Right hindlimb (tissue), 1 donor: Measurements from ENCODE around the gene C1orf35.

Experiments
- DNase-seq: peaks from one replicate; pipeline ENCODE4 v3.0.0-alpha.2; 2018

Gene C1orf35

DNA sequence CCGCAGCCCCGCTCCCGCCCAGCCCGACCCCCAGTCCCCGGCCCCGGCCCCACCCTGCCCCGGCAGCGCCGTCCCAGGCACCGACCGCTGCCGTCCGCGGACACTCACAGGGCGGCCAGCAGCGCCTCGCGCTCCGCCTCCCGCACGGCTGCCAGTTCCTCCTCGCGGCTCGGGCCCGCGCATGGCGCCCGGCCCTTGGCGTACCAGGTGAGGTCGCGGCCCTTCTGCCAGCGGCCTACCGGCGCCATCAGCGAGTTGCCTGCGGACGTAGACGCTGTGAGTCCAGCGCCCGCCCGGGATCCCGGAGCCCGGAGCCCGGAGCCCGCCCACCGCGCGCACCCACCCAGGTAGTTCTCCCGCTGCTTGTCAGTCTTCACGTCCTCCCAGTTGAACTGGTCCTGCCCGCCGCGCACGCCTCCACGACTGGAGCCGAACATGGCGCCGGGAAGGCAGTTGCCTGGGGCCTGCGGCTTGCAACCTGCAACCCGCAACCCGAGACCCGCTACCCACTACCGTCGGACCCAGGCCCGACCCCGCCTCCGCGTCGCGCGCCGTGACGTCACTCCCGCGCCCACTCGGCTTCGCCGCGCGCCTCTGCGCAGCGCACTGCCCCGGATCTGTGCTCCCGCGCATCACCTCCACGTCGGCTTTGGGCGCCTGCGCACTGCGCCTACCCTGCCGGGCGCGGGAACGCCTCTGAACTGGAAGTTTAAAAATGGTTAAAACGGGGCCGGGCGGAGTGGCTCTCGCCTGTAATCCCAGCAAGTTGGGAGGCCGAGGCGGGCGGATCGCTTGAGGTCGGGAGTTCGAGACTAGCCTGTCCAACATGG, at the start of gene C1orf35:
TSS of gene C1orf35 (minus strand) at position 535 of the 830 bp plus-strand sequence. CDS start at position 437, 98 bp downstream.
- peak; percentile 96 for DNase-seq

DNA sequence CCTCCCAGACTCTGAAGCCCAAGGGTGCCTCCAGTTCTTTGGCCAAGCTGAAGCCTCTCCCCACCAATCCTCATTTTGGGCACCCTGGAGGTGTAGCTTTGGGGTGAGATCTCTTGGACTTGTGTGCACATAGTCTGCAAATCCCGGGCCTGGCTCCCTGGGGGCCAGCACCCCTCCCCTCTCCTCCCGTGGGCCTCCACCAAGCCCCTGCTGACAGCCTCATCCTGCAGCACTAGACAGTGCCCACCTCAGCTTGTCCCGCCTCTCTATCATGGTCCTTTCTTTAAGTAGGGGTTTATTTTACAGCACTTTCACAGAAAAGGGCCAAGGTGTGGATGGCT, 49.8 kb upstream of the C1orf35 start:
- no peak for DNase-seq

DNA sequence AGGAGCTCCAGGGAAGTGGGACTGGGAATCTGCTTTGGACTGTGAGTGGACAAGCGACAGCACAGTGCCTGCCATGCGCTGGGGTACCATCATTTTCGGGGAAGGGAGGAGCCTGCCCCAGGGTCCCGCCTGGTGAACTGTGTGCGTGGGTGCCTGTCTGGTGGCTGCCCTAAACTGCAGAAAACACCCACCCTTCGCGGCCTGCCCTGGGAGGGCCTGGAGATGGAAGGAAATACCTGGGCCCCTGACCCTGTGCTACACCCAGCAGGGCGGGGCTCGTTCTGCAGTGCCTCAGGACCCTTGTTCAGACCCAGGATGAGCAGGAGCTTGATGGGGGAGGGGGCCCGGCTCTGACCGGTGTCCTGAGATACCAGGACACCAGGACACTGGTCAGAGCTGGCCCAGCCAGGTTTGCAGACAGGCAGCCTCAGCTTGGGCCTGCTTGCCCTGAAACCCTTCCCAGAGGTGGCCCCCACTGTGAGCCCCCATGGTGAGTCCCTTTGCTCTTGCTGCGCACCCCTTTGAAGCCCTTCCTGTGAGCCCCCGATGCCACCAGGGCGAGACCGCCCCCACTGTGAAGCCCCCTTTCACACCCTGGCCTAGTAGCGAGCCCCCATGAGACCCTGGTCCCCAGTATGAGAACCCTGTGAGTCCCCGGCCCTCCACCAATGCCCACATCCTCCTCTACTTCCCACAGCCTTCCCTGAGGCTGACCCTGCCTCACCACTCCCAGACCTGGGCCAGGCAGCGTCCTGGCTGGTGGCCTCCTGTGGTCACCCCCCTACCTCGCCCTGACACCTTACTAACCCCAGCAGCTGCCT, 49.2 kb upstream of the C1orf35 start:
- DNase-seq: peak; percentile 18

DNA sequence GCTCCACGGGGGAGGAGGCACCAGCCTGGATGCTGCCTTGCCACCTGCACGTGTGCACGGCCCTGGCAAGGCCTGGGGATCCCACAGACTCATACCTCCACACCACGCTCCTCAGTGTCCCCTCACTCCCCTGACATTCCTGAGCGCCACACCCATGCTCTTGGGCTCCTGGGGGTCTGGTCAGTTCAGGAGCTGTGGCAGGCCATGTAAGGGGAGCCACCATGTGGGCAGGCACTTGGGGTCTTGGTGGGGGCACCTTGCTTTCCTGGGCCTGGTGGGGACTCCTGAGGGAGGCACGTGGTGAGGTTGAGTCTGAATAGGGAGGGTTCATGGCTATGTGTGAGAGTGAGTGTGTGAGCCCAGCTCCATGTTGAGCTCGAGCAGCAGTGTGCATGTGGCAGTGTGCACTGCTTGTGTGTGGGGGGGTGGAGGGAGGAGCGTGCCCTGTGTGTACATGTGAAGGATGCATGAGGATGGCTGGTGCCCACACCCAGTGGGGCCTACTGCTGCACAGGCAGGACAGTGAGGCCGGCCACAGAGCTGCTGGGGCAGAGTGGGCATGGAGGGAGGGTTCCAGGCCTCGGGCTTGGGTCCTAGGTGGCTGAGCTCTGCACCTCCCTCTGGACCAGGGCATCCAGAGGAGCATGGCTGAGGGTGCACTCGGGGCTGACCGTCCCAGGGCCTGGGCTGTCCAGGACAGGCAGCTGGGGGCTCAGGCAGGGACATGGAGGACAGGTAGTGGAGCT, 48.2 kb upstream of the C1orf35 start:
- DNase-seq: no peak

DNA sequence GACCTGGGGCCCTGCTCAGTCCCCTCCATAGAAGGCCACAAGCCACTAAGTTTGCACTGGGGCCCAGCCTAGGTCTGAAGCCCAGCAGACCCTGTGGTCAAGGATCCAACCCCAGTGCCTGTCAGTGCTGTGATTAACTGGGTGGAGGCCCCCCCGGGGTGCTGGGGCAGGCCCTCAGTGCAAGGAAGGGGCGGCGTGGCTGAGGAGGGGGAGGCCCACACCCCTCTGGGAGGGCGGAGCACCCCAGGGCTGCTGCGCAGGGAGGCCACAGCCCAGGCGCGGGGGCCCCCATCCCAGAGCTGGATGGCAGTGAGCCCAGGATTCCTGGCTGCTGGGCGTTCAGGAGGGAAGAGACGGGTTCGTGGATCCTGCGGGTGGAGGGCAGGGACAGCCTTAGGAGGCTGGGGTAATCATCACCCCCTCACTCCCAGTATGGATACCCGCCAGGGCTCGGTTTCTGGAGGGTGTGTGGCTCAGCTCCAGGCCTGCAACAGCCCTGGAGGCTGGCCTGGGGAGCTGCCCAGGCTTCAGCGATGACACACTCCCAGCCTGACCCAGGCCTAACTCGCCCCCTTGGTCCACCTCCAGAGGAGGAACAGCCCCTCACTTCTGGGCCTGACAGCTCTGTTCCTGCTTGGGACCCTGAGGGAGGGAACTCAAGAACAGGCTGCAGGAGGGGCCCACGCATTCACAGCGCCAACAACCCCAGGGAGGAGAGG, 47.5 kb upstream of the C1orf35 start:
- DNase-seq: peak; percentile 89

DNA sequence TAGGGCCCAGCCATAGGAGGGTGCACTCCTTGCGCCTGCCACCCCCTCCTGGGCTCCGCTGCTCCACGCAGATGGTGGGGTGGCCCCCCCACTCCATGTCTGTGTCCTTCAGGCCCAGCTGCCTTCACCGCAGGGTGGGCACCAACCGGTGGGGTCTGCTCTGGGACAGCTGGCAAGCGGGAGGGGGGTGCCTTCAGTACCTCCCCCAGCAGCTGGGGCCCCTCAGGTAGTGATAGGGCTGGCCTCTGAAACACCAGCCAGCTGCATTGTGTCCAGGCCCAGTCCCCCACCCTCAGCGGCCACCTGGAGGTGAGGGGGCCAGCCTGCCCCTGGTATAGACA, 47.0 kb upstream of the C1orf35 start:
- peak; percentile 43 for DNase-seq

DNA sequence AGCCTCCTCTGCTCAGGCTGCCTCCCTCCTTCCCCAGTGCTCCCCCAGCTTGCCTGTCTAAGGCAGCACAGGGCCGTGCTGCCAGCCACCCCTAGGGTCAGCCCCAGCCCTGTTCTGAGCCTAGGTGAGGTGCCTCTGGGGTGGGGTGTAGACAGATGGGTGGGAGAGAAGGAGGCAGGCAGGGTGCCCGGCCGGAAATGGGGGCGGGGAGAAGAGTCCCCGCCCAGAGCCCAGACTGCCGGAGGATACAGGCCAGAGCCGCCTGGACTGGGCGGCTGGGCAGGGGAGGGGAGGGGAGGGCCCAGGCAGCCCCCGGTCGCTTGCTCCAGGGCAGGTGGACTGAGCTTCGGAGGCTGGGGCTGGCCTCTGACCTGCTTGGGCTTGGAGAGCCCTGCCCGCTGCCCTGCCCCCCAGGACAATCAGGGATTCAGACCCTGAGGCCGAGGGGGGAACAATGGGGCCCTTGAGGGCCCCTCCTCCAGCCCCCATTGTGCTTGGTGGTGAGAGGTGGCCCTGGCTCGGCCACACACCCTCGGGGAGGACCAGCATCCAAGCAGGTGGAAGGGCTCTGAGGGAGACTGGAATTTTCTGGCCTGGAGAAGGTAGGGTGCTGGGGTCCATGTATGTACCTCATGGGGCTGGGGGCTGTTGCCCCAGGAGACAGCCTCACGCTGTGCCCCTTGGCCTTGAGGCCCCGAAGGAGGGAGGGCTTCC, 46.4 kb upstream of the C1orf35 start, which contains the start of gene GJC2:
TSS of gene GJC2 (plus strand) at position 525 of the 714 bp plus-strand sequence. CDS start 7,829 bp downstream, outside the sequence.
- DNase-seq: peak; percentile 64

DNA sequence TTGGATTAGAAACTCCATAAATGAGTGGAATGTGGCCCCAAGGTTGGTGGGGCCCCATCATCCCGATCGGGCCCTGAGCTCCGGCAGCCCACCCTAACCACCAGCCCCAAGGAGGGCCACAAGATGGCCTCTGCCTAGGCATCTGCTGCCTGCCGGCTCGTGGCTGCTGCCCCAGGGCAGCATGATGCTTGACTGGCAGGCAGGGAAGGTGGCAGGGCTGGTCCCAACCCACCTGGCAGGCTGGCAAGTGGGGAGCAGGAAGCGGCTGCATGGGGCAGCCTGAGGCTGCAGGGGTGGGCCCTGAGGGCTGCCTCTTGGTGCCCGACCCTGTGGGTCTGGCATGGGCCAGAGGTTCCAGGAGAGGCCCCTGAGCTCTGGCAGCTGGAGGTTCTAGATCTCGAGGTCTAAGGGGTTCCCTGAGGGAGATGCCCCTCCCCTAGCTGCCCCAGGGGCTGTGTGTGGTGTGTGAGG, 45.8 kb upstream of the C1orf35 start:
- no peak for DNase-seq

DNA sequence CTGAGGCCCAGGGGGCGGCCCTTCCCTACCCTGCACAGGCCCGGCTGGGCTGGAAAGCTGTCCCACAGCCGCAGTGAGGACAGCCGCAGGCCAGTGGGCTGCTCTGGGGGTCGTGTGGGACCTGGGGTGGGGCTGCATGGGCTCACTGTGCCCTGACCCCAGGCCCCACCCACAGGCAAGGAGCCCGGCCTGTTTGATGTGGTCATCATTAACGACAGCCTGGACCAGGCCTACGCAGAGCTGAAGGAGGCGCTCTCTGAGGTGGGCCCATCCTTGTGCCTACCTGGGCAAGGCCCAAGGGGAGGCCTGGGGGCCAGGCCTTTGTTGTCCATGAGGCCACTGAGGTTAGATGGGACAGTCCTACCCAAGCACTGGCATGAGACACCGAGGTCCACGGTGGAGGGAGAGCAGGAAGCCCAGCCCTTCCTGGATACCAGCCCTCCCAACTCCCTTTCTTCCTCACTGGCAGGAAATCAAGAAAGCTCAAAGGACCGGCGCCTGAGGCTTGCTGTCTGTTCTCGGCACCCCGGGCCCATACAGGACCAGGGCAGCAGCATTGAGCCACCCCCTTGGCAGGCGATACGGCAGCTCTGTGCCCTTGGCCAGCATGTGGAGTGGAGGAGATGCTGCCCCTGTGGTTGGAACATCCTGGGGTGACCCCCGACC, 45.2 kb upstream of the C1orf35 start:
- peak; percentile 30 for DNase-seq

DNA sequence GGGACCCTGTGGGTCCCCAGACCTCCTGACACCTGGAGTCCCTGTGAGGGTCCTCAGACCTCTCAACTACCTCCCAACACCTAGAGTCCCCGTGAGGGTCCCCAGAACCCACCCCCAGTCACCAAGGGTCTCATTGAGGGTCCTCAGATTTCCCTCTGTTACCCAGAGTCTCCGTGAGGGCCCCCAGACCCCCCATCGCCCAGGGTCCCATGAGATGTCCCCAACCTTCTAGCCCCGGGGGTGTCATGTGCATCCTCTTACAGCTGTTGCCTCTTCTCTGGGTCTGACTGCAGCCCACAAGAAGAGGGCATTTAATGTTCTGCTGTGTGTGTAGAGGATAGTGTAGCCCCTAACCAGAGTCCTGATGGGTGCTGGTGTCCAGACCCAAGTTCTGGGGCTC, 44.6 kb upstream of the C1orf35 start:
- DNase-seq: no peak

DNA sequence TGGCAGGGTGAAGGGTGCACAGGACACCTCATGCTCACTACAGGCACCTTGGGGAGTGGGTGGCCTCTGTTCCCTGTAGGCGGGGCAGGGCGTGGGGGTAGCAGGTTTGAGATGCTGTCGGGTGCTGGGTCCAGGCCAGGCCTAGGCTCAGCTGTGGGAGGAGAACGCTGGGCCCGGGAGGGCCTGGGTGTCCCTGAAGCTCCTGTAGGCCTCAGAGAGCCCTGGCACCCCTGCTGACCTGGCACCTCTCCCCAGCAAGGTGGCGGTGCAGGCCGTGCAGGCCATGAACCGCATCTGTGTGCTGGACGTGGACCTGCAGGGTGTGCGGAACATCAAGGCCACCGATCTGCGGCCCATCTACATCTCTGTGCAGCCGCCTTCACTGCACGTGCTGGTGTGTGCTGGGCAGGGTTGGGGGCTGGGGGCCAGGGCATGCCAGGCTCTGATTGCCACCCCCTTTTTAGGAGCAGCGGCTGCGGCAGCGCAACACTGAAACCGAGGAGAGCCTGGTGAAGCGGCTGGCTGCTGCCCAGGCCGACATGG, 44.1 kb upstream of the C1orf35 start:
- peak; percentile 21 for DNase-seq

DNA sequence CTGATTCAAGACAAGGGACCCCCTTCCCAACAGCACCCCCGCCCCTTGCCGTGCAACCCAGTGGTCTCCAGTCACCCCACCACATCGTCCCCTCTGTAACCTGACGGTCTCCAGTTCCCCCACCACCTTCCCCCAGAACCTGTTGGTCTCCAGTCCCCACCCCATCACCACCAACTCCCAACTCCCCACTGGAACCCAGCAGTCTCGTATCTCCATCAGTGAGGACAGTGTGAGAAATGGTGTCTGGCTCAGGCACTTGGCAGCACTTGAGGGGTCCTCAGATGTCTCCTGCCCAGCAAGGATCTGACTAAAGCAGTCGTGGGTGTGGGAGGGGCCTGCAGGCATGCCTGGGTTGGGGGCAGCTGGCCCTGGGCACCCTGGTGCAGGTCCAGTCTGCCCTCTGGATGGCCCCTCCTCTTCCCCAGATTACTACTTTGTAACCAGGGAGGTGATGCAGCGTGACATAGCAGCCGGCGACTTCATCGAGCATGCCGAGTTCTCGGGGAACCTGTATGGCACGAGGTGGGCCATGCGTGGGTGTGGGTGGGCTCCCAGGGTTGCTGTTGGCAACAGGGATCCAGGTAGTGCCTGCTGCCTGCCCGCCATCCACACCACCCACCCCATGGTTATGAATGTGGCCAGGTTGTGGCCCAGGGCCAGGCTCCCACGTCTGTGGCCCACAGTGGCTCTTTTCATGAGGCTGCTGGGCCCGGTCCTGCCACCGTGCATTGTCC, 43.5 kb upstream of the C1orf35 start:
- DNase-seq: no peak

DNA sequence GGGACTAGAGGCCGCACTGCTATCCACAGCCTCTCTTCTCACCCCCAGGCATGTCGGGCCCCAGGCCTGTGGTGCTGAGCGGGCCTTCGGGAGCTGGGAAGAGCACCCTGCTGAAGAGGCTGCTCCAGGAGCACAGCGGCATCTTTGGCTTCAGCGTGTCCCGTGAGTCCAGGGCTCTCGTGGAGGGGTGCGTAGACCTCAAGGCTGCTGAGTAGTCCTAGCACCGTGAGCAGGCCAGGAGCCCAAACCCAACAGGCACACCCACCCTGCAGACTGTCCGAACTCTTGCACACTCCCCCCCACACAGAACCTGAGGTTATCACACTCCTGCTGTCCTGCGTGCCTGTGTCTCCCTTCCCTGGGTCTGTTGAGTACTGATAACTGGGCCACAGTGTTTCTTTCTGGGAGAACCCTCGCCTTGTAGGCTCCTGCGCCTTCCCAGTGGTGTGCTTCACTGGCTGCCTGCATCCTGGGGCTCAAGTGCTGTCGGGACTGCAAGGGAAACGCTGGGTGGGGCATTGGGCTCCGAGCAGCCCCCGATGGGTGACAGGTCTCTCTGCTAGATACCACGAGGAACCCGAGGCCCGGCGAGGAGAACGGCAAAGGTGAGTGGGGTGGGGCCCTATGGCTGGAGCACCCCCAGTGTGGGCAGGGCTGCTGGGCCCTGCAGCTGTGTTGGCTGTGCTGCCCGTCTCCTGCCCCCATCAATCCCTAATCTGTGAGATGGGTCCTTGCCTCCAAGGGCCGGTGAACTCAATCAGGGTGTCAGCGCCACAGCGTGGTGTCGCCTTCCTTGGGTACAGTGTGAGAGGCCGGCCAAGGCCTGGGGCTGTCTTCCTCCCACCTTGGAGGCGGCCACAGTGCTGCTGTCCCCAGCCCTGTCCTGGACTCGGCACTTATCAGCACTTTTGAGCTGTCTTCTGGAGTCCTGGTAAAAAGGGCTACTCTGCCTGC, 42.6 kb upstream of the C1orf35 start:
- DNase-seq: no peak

DNA sequence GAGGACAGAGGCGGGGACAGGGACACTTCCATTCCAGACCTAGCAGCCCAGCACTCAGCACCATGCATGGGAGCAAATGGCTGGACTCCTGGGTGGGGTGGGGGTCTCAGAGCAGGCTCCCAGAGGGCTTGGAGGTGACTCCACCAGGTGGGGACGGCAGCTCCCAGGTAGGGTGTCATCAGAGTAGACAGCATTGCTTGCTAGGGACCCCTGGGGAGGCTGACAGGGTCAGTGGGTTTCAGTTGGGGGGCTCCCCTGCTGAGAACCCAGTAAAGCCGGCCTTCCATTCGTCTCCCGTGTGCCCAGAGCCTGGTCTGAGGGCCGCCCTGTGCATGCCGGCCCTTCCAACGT, 41.8 kb upstream of the C1orf35 start:
- peak; percentile 24 for DNase-seq

DNA sequence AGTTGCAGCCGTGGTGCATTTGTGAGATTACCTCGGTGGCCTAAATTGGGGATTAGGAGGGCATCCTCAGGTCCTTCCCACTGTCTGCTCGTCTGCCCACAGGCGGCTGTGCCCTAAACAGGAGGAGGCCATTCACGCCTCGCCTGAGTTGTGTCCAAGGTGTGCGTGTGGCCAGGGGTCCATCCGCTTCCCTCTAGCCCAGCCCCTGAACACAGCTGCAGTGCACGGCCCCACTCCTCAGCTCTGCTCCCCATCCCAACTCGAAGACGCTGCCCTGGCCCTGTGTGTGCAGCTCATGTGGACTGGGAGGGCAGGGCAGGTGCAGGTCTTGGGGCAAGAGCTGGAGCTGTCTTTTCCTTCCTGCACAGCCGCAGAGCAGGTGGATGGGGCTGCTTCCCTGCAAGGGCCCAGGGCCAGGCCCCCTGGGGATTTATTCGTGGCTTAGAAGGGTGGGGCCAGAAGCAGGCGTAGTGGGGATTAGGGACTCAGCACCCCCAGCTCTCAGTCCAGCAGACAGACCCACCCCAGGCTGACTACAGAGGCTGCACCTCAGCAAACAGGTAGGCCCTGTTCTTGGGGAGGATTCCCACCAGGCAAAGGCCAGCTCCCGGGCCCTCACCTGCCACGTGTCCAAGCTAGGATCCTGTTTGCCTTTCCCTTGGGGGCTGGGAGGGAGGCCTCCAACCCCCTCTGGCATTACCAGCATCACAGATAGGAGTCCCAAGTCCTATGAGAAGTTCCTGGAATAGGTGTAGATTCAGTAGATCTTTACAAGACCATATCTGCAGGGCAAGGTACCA, 41.3 kb upstream of the C1orf35 start:
- no peak for DNase-seq

DNA sequence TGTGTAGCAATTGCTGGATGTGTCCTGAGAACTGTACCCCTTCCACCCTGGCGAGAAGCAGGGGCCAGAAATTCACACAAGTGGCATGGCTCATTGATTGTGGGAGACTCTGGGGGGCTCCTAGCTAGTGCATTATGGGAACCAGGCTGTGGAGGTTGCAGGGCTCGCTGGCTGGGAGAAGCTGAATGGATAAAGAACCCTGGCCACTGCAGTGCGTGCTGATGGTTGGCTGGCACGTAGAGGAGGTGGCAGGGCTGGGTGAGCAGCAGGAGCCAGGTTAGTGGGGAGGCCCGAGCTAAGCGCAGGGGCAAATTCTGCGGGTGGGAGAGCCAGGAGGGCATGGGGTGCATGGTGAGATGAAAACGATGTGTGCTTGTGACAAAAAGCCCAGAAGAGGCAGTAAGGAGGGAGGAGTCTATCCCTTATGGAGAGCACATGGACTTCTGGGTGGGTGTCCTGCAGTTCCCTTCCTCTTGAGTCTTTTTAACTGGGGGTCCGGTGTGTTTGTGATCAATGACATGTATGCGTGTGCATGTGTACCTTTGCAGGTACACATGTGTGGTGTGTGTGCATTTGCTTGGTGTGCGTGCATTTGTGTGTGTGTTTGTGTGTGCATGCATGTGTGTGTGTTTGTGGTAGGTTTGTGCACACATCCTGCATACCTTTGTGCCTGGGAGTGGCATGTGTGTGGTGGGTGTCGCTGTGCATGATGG, 40.5 kb upstream of the C1orf35 start:
- no peak for DNase-seq

DNA sequence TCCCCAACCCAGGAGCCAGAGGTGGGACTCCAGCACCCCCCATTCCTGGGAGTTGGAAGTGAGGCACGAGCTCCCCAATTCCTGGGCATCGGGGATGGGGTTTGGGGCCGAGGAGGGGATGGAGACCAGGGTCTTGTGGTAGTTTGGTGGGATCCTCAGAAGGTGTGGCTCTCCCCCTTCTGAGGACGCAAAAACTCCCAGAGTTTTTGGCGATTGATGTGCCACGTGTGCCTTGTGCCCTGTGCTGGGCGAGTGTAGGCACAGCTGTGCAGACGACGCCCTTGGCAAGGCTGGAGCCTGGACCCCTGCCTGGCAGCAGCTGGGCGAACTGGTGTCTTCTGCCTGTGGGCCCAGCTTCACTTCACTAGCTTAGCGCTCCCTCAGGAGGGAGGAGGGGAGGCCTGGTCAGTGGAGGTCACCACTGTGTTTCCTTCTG, 39.6 kb upstream of the C1orf35 start:
- DNase-seq: peak; percentile 65
